Prostate gland (tissue), 2 donors: ENCODE results near the gene PPM1A. TPM values are rescaled to one million over a fixed set of nuclear protein-coding genes. Genes with fewer than 3 reads are reported as not detected.

Source experiments
- DNase-seq: peaks from one replicate; pipeline ENCODE4 v3.0.0-alpha.2; 2019; ENCODE audit warnings: low spot score
- H3K27ac ChIP-seq, 2 donors: fragments of 200-600 bp; sonication (generic); 2 replicates each; pipeline ENCODE4 v1.5.1; 2017 to 2019
- H3K27me3 ChIP-seq: fragments of 200-600 bp; sonication (generic); replicated peaks from 2 replicates; pipeline ENCODE4 v1.5.1; 2019; ENCODE audit not compliant: insufficient read depth
- H3K36me3 ChIP-seq, 2 donors: fragments of 200-600 bp; sonication (generic); 1 replicate in 1 of 2; 2 replicates in 1 of 2; pipeline versions ENCODE4 v1.5.1 to v1.8.1; 2017 to 2019
- H3K4me1 ChIP-seq: fragments of 200-600 bp; sonication (generic); replicated peaks from 2 replicates; pipeline ENCODE4 v1.5.1; 2019
- H3K4me3 ChIP-seq, 2 donors: fragments of 200-600 bp; sonication (generic); 2 replicates each; pipeline ENCODE4 v1.5.1; 2017 to 2019
- H3K9me3 ChIP-seq: fragments of 200-600 bp; sonication (generic); 2 replicates; pipeline ENCODE4 v1.5.1; 2017
- CTCF ChIP-seq, 4 experiments: fragments of 200-600 bp in 2 of 4; fragments of 450-650 bp in 2 of 4; sonication (generic) in 2 of 4; IDR thresholded peaks; 1 replicate in 3 of 4; 2 replicates in 1 of 4; pipeline ENCODE4 v1.5.1; 2016 to 2019; ENCODE audit warnings: antibody characterized with exemption in 4 of 4, mild to moderate bottlenecking in 2 of 4, moderate library complexity in 2 of 4
- POLR2A ChIP-seq: fragments of 450-650 bp; IDR thresholded peaks from one replicate; pipeline ENCODE4 v1.6.1; 2016; ENCODE audit warnings: antibody characterized with exemption, mild to moderate bottlenecking
- POLR2AphosphoS5 ChIP-seq: sonication (generic); formaldehyde crosslinking; IDR thresholded peaks from one replicate; pipeline ENCODE4 v1.6.1; 2017; ENCODE audit warnings: antibody characterized with exemption
- WGBS: methylation state at CpG from one replicate; pipeline ENCODE4 v1.1.5; 2018; 5-methylcytosine and 5-hydroxymethylcytosine counted together
- intact Hi-C: fragments of 100-400 bp; cut with DNase I; formaldehyde crosslinking; loops from one replicate; pipeline ENCODE4 v1.14.2; 2022
- total RNA-seq, 2 donors: library from RNA; depleted of rRNA; stranded (reverse); fragments of >200 nt; gene quantifications; one replicate each; pipeline ENCODE4 v1.1.0, GENCODE V29; 2016

Gene PPM1A
- total RNA-seq, 2 donors from 2014 or later = 41.4 to 50.6 TPM

DNA sequence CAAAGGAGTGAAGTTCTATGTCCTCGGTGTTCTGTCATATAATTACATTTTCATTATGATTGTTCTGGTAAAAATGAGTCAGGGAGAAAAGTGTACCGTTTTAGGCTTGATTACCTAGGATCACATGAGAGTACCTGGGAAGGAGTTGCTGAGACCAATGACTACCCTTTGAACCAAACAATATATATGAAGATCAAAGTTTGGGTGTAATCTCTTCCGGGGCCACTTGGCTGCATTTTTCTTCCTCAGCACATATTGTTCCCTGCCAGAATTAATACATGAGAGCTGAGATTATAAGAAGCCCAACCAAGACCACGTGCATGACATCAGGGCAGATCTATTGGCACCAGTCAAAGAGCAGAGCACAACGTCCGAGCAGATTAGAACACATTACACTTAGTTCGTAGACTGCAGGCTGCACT, 42.8 kb upstream of the PPM1A start:
- Histone ChIP-seq H3K4me1 (no peaks in the 10 kb centered on the region), H3K4me3 (no peak overlapping the region), H3K36me3 (no peaks in the 10 kb centered on the region), H3K27me3 (no peaks in the 10 kb centered on the region), H3K9me3 (no peaks in the 10 kb centered on the region), H3K27ac (no peak overlapping the region)
- no peak for DNase-seq
- TF ChIP-seq POLR2AphosphoS5 (no peak), CTCF (IDR thresholded peaks at IDR 0.05) (no peak), POLR2A (no peak)
- intact Hi-C loops = no loop called here
- WGBS = 81% methylated on average over 7 of the region's 7 CpGs

GRCh38 chr14:60206837-60207533, 42.0 kb upstream of the PPM1A start:
- TF ChIP-seq CTCF (IDR thresholded peaks at IDR 0.05) (no peak), POLR2A (no peak), POLR2AphosphoS5 (no peak)
- 87% methylated on average over 6 of the region's 6 CpGs for WGBS
- intact Hi-C loops = no loop called here

DNA sequence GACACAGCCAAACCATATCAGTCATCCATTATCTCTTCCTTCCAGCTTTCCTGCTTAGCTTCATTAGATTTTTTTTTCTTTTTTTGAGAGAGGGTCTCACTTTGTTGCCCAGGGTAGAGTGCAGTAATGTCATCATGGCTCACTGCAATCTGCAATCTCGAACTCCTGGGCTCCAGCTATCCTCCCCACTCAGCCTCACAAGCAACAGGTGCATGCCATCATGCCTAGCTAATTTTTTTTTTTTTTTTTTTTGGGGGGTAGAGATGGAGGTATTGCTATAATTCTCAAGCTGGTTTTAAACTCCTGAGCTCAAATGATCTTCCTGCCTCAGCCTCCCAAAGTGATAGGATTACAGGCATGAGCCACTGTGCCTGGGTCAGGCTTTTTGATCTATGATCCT, 38.3 kb upstream of the PPM1A start:
- Histone ChIP-seq H3K9me3 (no peaks in the 10 kb centered on the region), H3K4me1 (no peaks in the 10 kb centered on the region), H3K27me3 (no peaks in the 10 kb centered on the region), H3K36me3 (no peaks in the 10 kb centered on the region), H3K27ac (no peak overlapping the region), H3K4me3 (no peak overlapping the region)
- no peak for TF ChIP-seq POLR2A
- TF ChIP-seq POLR2AphosphoS5 = no peak
- no peak for TF ChIP-seq CTCF (IDR thresholded peaks at IDR 0.05)
- WGBS = 84% methylated on average over 1 of the region's 1 CpG
- intact Hi-C loops = no loop called here
- no peak for DNase-seq

More at GRCh38 chr14:60206837-60207533, 42.0 kb upstream of the PPM1A start:
- no peak for DNase-seq
- Histone ChIP-seq H3K9me3 (no peaks in the 10 kb centered on the region), H3K36me3 (no peaks in the 10 kb centered on the region), H3K4me3 (no peak overlapping the region), H3K27ac (no peak overlapping the region), H3K4me1 (no peaks in the 10 kb centered on the region), H3K27me3 (no peaks in the 10 kb centered on the region)

DNA sequence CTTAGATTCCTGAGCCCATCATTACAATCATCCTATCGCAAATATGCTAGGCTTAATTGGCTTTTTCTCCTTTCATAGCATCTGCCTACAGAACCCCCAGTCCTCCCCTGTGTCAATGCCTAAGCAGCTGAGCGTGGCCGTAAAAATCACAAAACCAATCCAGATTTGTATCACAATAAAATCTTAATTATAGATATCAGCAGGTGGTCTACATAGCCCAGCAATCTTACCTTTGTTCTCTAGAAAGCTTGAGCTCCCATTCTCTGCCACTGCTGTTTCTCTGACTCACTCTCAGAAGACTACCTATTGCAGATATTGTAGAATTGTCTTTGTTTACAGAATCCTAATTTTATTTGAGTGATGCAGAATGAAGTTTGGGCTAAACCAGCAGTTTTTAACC, 37.9 kb upstream of the PPM1A start:
- Histone ChIP-seq H3K27ac (no peak overlapping the region), H3K27me3 (no peaks in the 10 kb centered on the region), H3K4me1 (no peaks in the 10 kb centered on the region), H3K36me3 (no peaks in the 10 kb centered on the region), H3K4me3 (no peak overlapping the region), H3K9me3 (no peaks in the 10 kb centered on the region)
- DNase-seq = no peak
- TF ChIP-seq POLR2AphosphoS5 = no peak
- no peak for TF ChIP-seq CTCF (IDR thresholded peaks at IDR 0.05)
- no peak for TF ChIP-seq POLR2A
- intact Hi-C loops = no loop called here
- WGBS = 74% methylated on average over 3 of the region's 3 CpGs
